ENCODE data around the gene SLC38A11. TPM values are rescaled to one million over a fixed set of nuclear protein-coding genes. Genes with fewer than 3 reads are reported as not detected.

Gene SLC38A11
- total RNA-seq, 1 donor, result not detected

GRCh38 chr2:164903204-164903603, 52.1 kb downstream of the SLC38A11 start:
- no peak overlapping the region for H3K4me3 ChIP-seq (ENCODE audit: insufficient read depth, low read length)
- no peak for TF ChIP-seq CTCF (IDR thresholded peaks at IDR 0.05; ENCODE audit: extremely low read depth, low read depth, low read length)
- H3K79me2 ChIP-seq (ENCODE audit: insufficient read depth, low read length), result no peaks in the 10 kb centered on the region
- peak overlapping the region; percentile 47 for H3K4me2 ChIP-seq (ENCODE audit: insufficient read depth, low read length)
- H2AFZ ChIP-seq (ENCODE audit: low read length), result no peak overlapping the region
- H4K20me1 ChIP-seq (ENCODE audit: insufficient read depth, low read length), result no peaks in the 10 kb centered on the region
- no peak overlapping the region for H3K27ac ChIP-seq (ENCODE audit: low read depth, low read length)
- no peaks in the 10 kb centered on the region for H3K9me3 ChIP-seq (ENCODE audit: low read depth, low read length)
- DNase-seq (ENCODE audit: insufficient read length, low spot score, missing footprints), result peak; percentile 17
- no peaks in the 10 kb centered on the region for H3K27me3 ChIP-seq (ENCODE audit: insufficient read depth, low read length)
- H3K4me1 ChIP-seq (ENCODE audit: insufficient read depth, low read length), result peaks cover 23% of the 10 kb centered on the region
- no peaks in the 10 kb centered on the region for H3K36me3 ChIP-seq (ENCODE audit: insufficient read depth, low read length)

- no peak overlapping the region for H3K4me3 ChIP-seq (ENCODE audit: insufficient read depth, low read length)
- no peaks in the 10 kb centered on the region for H3K36me3 ChIP-seq (ENCODE audit: insufficient read depth, low read length)
- peaks cover 27% of the 10 kb centered on the region for H3K4me1 ChIP-seq (ENCODE audit: insufficient read depth, low read length)
- H3K79me2 ChIP-seq (ENCODE audit: insufficient read depth, low read length), result no peaks in the 10 kb centered on the region
- H3K27me3 ChIP-seq (ENCODE audit: insufficient read depth, low read length), result no peaks in the 10 kb centered on the region
- no peaks in the 10 kb centered on the region for H4K20me1 ChIP-seq (ENCODE audit: insufficient read depth, low read length)
- H3K27ac ChIP-seq (ENCODE audit: low read depth, low read length), result peak overlapping the region; percentile 40
- H2AFZ ChIP-seq (ENCODE audit: low read length), result no peak overlapping the region
- no peak overlapping the region for H3K4me2 ChIP-seq (ENCODE audit: insufficient read depth, low read length)
- no peak for TF ChIP-seq CTCF (IDR thresholded peaks at IDR 0.05; ENCODE audit: extremely low read depth, low read depth, low read length)
- DNase-seq (ENCODE audit: insufficient read length, low spot score, missing footprints), result no peak
- no peaks in the 10 kb centered on the region for H3K9me3 ChIP-seq (ENCODE audit: low read depth, low read length)
These were observed 56.2 kb downstream of the SLC38A11 start for GRCh38 chr2:164899121-164899520.

- H2AFZ ChIP-seq (ENCODE audit: low read length), result peak overlapping the region; percentile 18
- H3K79me2 ChIP-seq (ENCODE audit: insufficient read depth, low read length), result no peaks in the 10 kb centered on the region
- no peaks in the 10 kb centered on the region for H3K36me3 ChIP-seq (ENCODE audit: insufficient read depth, low read length)
- H3K4me2 ChIP-seq (ENCODE audit: insufficient read depth, low read length), result peak overlapping the region; percentile 26
- no peaks in the 10 kb centered on the region for H3K9me3 ChIP-seq (ENCODE audit: low read depth, low read length)
- peak overlapping the region; percentile 40 for H3K27ac ChIP-seq (ENCODE audit: low read depth, low read length)
- H3K27me3 ChIP-seq (ENCODE audit: insufficient read depth, low read length), result no peaks in the 10 kb centered on the region
- H3K4me3 ChIP-seq (ENCODE audit: insufficient read depth, low read length), result no peak overlapping the region
- no peaks in the 10 kb centered on the region for H4K20me1 ChIP-seq (ENCODE audit: insufficient read depth, low read length)
- TF ChIP-seq CTCF (IDR thresholded peaks at IDR 0.05; ENCODE audit: extremely low read depth, low read depth, low read length), result no peak
- H3K4me1 ChIP-seq (ENCODE audit: insufficient read depth, low read length), result peaks cover 20% of the 10 kb centered on the region
- DNase-seq (ENCODE audit: insufficient read length, low spot score, missing footprints), result no peak
These were observed 56.9 kb downstream of the SLC38A11 start for GRCh38 chr2:164898475-164898874.

- DNase-seq (ENCODE audit: insufficient read length, low spot score, missing footprints), result no peak
- Histone ChIP-seq H3K27me3 (ENCODE audit: insufficient read depth, low read length) (no peaks in the 10 kb centered on the region), H3K9me3 (ENCODE audit: low read depth, low read length) (no peaks in the 10 kb centered on the region), H4K20me1 (ENCODE audit: insufficient read depth, low read length) (no peaks in the 10 kb centered on the region), H3K4me3 (ENCODE audit: insufficient read depth, low read length) (no peak overlapping the region), H3K36me3 (ENCODE audit: insufficient read depth, low read length) (no peaks in the 10 kb centered on the region), H3K79me2 (ENCODE audit: insufficient read depth, low read length) (no peaks in the 10 kb centered on the region), H2AFZ (ENCODE audit: low read length) (no peak overlapping the region), H3K4me1 (ENCODE audit: insufficient read depth, low read length) (peaks cover 12% of the 10 kb centered on the region), H3K27ac (ENCODE audit: low read depth, low read length) (peak overlapping the region; percentile 40), H3K4me2 (ENCODE audit: insufficient read depth, low read length) (no peak overlapping the region)
- no peak for TF ChIP-seq CTCF (IDR thresholded peaks at IDR 0.05; ENCODE audit: extremely low read depth, low read depth, low read length)
These were observed 57.7 kb downstream of the SLC38A11 start for GRCh38 chr2:164897469-164898260.

Measured in osteoblast (primary cell).